HG02840 (cell line): ENCODE measurements around the gene RELT.
"Not testable (repeated sequence)": the region's sequence is repeated elsewhere in the genome, so short reads cannot be mapped to it uniquely, and the experiment has no call there.

Source experiments
- ATAC-seq: cut with Tn5 transposase; IDR thresholded peaks from one replicate; pipeline ENCODE4 v1.9.1; 2021; ENCODE audit warnings: mild to moderate bottlenecking, moderate library complexity, moderate number of reproducible peaks; ENCODE audit not compliant: unreplicated experiment, low FRiP score

Gene RELT

DNA sequence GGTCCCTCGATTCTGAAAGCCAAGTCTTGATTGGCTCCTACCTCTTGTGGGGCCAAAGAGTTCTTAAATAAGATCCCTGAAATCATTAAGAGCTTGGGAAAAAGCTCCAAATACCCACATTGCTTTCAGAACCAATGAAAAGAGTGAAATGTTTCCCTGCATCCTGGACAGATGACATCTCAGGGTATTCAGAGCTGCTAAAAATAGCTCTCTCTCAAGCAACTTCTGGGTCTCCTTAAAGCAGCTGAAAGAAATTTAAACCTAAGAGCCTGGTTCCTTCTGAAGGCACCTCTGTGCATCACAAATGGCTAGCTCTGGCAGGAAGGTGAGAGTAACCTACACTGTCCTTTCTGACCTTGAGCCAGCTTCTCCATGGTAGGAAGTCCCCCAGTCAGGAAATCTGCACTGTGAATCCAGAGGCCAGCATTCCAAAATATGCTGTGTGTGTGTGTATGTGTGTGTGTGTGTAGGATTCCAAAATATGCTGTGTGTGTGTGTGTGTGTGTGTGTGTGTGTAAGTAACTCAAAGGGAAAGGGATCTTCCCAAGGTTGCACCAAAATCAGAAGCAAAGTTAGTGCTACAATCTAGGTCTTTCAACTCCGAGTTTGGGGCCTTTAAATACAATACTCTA lies 50.1 kb downstream of the RELT start:
- ATAC-seq, result no peak

DNA sequence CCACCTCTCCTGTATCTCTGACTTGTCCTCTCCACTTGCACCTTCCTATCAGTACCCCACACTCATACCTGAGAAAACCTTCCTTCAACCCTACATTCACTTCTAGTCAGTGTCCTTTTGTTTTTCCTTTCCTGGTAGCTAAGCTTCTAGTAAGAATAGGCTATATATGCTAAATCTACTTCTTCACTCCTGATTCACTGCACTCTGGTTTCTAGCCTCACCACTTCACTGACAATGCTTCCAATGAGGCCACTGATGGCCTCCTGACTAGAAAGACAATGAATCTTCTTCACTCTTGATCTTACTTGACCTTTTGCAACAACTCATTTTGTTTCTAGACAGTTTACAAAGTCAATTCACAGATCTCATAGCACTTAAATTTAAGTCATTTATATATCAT lies 52.0 kb downstream of the RELT start:
- no peak for ATAC-seq

DNA sequence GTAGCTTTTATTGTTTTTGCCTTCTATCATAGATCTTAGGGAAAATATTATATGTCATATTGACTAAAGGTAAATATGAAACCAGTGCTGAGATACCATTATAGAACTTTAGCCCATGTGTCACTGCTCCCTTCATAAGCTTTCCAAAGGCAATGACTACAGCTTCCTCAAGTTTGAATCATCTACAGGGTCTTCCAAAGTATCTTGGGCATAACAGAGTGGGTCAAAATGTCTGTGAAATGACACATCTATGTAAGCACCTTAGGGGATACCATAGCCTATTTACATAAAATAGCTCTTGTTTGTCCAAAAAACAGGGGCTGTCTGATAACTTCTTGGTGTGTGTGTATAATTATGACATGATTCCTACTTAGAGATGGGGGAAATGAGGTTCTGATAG lies 52.5 kb downstream of the RELT start:
- no peak for ATAC-seq

DNA sequence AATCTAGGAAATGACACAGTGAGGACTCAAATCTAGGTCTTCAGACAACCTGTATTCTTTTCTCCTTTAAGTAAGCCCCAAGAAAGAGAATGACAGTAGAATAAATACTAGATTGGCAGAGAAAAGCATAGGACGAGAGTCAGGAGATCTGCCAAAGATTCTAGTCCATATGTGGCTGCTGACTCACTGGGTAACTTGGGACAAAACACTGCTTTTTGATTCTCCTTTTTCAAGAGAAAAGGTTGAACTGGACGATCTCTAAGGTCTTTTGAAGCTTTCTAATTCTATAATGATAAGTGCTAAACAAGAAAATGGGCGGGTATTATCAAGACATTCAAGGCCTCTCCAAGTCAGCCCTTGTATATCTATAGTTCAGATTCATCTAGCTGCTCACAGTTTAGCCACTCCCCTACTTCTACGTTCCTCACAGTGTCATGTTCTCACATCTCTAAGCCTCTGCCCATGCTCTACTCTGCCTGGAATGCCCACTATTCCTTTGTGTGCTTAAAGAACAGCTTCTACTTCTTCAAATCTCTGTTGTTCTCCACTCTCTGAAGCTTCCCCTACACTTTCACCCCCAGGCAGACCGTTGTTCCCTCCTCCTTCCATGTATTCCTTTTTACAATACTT lies 53.0 kb downstream of the RELT start:
- no peak for ATAC-seq

DNA sequence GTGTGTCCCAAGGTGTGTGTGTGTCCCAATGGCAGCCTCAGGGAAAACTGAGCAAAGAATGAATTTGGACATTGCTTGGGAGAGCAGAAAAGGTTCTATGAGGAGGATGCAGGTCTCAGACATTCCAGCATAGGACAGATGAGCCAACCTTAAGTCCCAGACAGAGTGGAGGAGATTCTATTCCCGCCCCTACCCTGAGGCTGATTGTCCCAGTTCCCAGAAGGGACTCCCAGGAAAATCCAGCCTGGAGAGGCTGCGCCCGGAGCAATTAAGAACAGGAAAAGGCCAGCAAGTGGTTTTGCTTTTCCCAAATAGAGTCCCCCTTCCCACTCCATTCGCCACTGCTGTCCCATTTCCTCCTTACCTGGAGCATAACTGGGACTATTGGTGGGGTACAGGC lies 54.1 kb downstream of the RELT start:
- ATAC-seq, result no peak

DNA sequence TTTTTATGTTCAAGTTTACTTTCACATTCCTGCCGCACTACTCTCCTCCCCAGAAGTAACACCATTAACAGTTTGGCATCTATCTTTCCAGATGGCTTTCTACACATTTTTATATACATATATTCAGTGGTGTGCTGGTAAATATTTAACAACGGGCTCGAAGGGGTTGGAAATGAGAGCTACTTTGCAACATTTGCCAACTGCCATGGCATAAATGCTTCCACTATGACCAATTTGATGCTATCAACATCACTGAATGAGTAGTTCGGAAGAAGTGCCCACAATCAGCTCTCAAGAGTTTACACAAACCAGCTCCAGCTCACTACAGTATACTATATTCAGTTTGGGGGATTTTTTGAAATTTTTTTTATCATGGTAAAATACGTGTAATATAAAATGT lies 55.2 kb downstream of the RELT start:
- no peak for ATAC-seq

DNA sequence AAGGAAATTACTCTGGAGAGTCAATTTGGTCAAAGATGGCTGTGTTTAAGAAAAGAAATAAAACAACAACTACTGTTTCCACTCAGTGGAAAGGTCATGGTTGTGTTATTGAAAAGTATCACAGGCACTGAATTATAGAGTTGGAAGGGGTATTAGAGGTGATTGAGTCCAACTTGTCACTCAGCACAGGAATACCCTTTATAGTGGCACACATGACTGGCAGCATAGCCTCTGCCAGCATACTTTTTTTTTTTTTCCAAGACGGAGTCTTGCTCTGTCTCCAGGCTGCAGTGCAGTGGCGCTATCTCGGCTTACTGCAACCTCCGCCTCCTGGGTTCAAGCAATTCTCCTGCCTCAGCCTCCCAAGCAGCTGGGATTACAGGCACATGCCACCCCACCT lies 60.7 kb downstream of the RELT start:
- not testable (repeated sequence) for ATAC-seq

DNA sequence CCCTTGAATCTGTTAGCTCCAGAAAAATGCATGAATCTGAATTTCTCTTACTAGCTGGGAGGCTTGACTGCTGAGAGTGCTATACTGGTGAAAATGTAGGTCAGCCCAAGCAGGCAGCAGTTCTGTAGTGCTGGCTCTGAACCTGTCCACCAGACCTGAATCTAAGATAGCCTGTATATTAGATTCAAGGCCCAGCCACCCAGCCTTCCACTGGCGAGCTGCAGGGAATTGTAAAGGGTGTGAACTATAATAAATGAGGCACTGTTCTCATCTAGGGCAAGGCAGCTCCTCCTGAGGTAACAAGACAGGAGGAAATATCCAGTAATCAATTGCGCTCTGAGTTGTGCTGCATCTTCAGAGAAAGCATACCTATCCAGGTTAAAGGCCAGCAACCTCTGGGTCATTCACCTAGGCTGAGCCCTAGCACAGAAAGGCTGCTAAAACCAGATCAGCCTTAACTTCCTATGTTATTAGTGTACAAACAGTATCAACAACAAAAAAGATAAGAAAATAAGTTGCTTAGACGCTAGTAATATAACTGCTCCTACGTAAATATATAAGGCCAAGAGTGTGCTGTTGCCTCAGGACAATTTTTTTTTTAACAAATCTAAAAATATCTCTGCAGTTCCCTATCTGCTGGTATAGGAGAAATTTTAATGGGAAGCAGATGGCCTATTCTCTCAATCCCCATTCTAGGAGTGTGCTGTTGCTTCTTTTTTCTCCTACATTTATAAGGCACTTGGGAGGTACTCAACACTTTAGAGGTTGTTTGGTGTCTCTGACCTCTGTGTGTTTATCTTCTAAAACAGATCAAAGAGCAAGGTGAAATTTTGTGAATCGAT lies 63.0 kb downstream of the RELT start:
- ATAC-seq, result no peak

DNA sequence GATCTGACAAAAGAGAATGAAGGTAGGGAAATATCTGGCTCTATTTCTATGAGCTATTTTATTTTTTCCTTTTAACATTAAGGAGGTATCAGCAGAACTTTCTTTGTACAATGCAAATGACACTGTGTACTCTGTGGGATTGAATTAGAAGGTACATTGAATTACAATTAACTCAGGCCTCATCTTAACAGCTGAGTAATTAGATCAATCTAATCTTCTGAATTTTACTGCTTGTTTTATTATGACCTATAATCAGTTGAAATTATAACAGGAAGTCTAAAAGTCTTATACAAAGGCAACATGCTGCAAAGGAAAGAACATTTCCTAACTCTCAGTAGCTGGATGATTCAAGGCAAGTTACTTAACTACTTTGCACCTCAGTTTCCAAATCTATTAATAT lies 69.8 kb downstream of the RELT start:
- no peak for ATAC-seq

DNA sequence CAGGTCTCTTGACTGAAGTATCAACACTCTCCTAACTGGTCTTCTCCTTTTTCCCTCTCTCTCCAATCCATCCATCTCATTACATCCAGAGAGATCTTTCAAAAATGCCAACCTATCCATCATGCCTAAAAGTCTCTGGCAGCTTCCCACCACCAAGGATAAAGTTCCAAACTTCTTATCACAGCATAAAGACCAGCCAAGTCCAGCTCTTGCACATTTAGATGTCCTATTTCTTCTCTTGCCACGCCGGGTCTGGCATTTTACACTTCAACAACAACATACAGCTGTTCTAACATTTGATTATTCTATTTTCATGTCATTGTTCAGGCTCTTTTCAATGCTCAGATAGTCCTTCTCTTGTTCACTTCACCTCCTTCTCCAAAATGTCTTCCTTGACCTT lies 70.6 kb downstream of the RELT start:
- no peak for ATAC-seq
